ENCODE results near the gene PDP2.

The PDP2 gene

DNA sequence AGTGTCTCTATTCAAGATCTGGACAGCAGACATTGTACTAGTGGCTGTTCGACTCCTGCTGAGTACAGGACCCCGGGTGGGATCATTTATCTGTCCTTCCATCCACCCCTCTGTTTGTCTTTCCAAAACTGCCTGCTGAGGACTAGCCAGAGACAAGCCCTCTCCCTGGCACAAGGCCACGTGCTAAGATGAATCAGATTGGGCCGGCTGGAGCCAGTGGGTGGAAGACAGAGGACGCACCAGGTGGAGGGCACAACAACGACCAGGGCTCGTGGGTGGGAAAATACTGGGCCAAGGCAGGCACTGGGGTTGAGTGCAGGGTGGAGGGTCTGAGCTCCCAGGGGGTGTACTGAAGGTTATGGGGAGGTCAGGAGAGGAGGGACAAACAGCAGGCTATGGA, 37.5 kb upstream of the PDP2 start:
- no peaks in the 10 kb centered on the region for H3K36me3 ChIP-seq (ENCODE audit: control insufficient read depth, low read length)
- H3K27me3 ChIP-seq (ENCODE audit: control insufficient read depth, low read length), result peaks cover 39% of the 10 kb centered on the region
- H3K27ac ChIP-seq (ENCODE audit: low read depth, low read length), result no peak overlapping the region
- no peaks in the 10 kb centered on the region for H3K9me2 ChIP-seq (replicated peaks; ENCODE audit: control insufficient read depth, low read length)
- H3K79me2 ChIP-seq (ENCODE audit: control insufficient read depth, low read length), result no peaks in the 10 kb centered on the region
- no peak overlapping the region for H3K4me2 ChIP-seq (ENCODE audit: low read length)
- H3K9me3 ChIP-seq (ENCODE audit: control insufficient read depth, insufficient read depth, low read length), result no peaks in the 10 kb centered on the region
- H3K4me1 ChIP-seq (ENCODE audit: control insufficient read depth, low read length), result peaks cover 14% of the 10 kb centered on the region
- no peaks in the 10 kb centered on the region for H3F3A ChIP-seq (ENCODE audit: control insufficient read depth, insufficient read depth)
- no peak overlapping the region for H3K4me3 ChIP-seq (ENCODE audit: low read length)
- 0 out of 2 replicates have a peak, but pooled peaks cover 4% of the 10 kb centered on the region for H4K20me1 ChIP-seq (ENCODE audit: control insufficient read depth, insufficient read depth, low read depth, low read length)
- TF ChIP-seq EZH2phosphoT487 (IDR thresholded peaks at IDR 0.05; ENCODE audit: borderline replicate concordance, low read length), result no peak
- TF ChIP-seq, protein P1, sequence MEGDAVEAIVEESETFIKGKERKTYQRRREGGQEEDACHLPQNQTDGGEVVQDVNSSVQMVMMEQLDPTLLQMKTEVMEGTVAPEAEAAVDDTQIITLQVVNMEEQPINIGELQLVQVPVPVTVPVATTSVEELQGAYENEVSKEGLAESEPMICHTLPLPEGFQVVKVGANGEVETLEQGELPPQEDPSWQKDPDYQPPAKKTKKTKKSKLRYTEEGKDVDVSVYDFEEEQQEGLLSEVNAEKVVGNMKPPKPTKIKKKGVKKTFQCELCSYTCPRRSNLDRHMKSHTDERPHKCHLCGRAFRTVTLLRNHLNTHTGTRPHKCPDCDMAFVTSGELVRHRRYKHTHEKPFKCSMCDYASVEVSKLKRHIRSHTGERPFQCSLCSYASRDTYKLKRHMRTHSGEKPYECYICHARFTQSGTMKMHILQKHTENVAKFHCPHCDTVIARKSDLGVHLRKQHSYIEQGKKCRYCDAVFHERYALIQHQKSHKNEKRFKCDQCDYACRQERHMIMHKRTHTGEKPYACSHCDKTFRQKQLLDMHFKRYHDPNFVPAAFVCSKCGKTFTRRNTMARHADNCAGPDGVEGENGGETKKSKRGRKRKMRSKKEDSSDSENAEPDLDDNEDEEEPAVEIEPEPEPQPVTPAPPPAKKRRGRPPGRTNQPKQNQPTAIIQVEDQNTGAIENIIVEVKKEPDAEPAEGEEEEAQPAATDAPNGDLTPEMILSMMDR (IDR thresholded peaks at IDR 0.05; ENCODE audit: low read depth, low read length, poor library complexity, severe bottlenecking), result no peak

DNA sequence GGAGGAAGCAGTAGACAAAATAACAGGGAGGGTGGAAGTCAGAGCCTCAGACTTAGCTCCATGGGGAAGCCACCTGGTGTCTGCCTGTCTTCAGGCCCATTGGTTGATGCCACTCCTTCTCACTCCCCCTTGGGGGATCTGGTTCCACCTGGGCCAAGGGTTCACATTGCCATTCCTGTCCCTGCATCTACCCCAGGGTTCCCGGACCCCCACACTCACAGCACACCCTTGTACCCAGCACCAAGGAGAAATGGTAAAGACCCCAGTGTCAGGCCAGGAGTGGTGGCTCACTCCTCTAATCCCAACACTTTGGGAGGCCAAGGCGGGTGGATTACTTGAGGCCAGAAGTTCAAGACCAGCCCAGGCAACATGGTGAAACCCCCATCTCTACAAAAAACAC, 37.1 kb upstream of the PDP2 start:
- Histone ChIP-seq H3K79me2 (ENCODE audit: control insufficient read depth, low read length) (no peaks in the 10 kb centered on the region), H3K4me2 (ENCODE audit: low read length) (no peak overlapping the region), H3F3A (ENCODE audit: control insufficient read depth, insufficient read depth) (no peaks in the 10 kb centered on the region), H4K20me1 (ENCODE audit: control insufficient read depth, insufficient read depth, low read depth, low read length) (0 out of 2 replicates have a peak, but pooled peaks cover 4% of the 10 kb centered on the region), H3K27ac (ENCODE audit: low read depth, low read length) (no peak overlapping the region), H3K4me1 (ENCODE audit: control insufficient read depth, low read length) (peaks cover 14% of the 10 kb centered on the region), H3K36me3 (ENCODE audit: control insufficient read depth, low read length) (no peaks in the 10 kb centered on the region), H3K9me3 (ENCODE audit: control insufficient read depth, insufficient read depth, low read length) (no peaks in the 10 kb centered on the region), H3K27me3 (ENCODE audit: control insufficient read depth, low read length) (peaks cover 39% of the 10 kb centered on the region), H3K4me3 (ENCODE audit: low read length) (no peak overlapping the region), H3K9me2 (replicated peaks; ENCODE audit: control insufficient read depth, low read length) (no peaks in the 10 kb centered on the region)
- TF ChIP-seq EZH2phosphoT487 (IDR thresholded peaks at IDR 0.05; ENCODE audit: borderline replicate concordance, low read length), result no peak
- TF ChIP-seq, protein P1 (IDR thresholded peaks at IDR 0.05; ENCODE audit: low read depth, low read length, poor library complexity, severe bottlenecking), result no peak

DNA sequence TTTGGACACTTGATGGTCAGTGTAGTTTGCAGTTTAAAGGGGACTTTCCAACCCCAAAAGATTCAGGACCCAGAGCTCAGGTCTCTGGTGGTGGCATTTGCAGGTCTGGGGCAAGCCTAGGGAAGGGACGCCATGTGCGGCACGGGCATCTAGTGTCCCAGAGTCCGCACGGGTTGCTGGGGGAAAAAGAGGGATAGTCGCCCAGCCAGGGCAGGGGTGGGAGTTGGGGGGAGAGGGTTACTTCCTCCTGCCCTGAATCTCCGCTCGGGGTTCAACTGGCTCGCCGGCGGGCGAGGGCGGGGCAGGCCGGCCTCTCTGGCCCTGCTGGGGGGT, 36.3 kb upstream of the PDP2 start:
- H3K36me3 ChIP-seq (ENCODE audit: control insufficient read depth, low read length), result no peaks in the 10 kb centered on the region
- H3K27ac ChIP-seq (ENCODE audit: low read depth, low read length), result no peak overlapping the region
- peaks cover 37% of the 10 kb centered on the region for H3K27me3 ChIP-seq (ENCODE audit: control insufficient read depth, low read length)
- 0 out of 2 replicates have a peak, but pooled peaks cover 4% of the 10 kb centered on the region for H4K20me1 ChIP-seq (ENCODE audit: control insufficient read depth, insufficient read depth, low read depth, low read length)
- H3K4me2 ChIP-seq (ENCODE audit: low read length), result no peak overlapping the region
- H3K79me2 ChIP-seq (ENCODE audit: control insufficient read depth, low read length), result no peaks in the 10 kb centered on the region
- TF ChIP-seq, protein P1 (IDR thresholded peaks at IDR 0.05; ENCODE audit: low read depth, low read length, poor library complexity, severe bottlenecking), result no peak
- no peak for TF ChIP-seq EZH2phosphoT487 (IDR thresholded peaks at IDR 0.05; ENCODE audit: borderline replicate concordance, low read length)
- peaks cover 14% of the 10 kb centered on the region for H3K4me1 ChIP-seq (ENCODE audit: control insufficient read depth, low read length)
- H3K4me3 ChIP-seq (ENCODE audit: low read length), result no peak overlapping the region
- H3F3A ChIP-seq (ENCODE audit: control insufficient read depth, insufficient read depth), result no peaks in the 10 kb centered on the region
- H3K9me3 ChIP-seq (ENCODE audit: control insufficient read depth, insufficient read depth, low read length), result no peaks in the 10 kb centered on the region
- no peaks in the 10 kb centered on the region for H3K9me2 ChIP-seq (replicated peaks; ENCODE audit: control insufficient read depth, low read length)
